Lower leg skin (tissue), 3 donors: Measurements from ENCODE around the gene CCDC82.

ENCODE experiments used
- CTCF ChIP-seq, 3 donors: fragments of 450-650 bp; IDR thresholded peaks; one replicate each; pipeline ENCODE4 v1.5.1; 2016; ENCODE audit warnings: antibody characterized with exemption in 3 of 3, mild to moderate bottlenecking in 3 of 3, moderate library complexity in 2 of 3
- POLR2A ChIP-seq, 2 donors: fragments of 450-650 bp; IDR thresholded peaks; one replicate each; pipeline ENCODE4 v1.6.1; 2016 to 2017; ENCODE audit warnings: antibody characterized with exemption in 2 of 2, mild to moderate bottlenecking in 1 of 2, moderate library complexity in 1 of 2

- no peak for TF ChIP-seq CTCF (IDR thresholded peaks at IDR 0.05)
- TF ChIP-seq POLR2A (IDR thresholded peaks at IDR 0.05) = no peak
Measured at GRCh38 chr11:96390488-96390792, 728 bp upstream of the CCDC82 start.
